ENCODE data around the gene FILIP1L.

FILIP1L gene

GRCh38 chr3:99981138-99981537, 133.2 kb downstream of the FILIP1L start:
- no peak for DNase-seq (ENCODE audit: low read depth in 1 of 2, low spot score in 1 of 2)

GRCh38 chr3:99980606-99981005, 133.7 kb downstream of the FILIP1L start:
- DNase-seq (ENCODE audit: low read depth in 1 of 2, low spot score in 1 of 2) = no peak

- DNase-seq (ENCODE audit: low read depth in 1 of 2, low spot score in 1 of 2) = no peak
Observed at GRCh38 chr3:99978221-99978620, 136.1 kb downstream of the FILIP1L start.

- no peak for DNase-seq (ENCODE audit: low read depth in 1 of 2, low spot score in 1 of 2)
Observed at GRCh38 chr3:99976584-99976983, 137.7 kb downstream of the FILIP1L start.

- DNase-seq (ENCODE audit: low read depth in 1 of 2, low spot score in 1 of 2) = no peak
Observed at GRCh38 chr3:99974989-99975388, 139.3 kb downstream of the FILIP1L start.

GRCh38 chr3:99972380-99973104, 141.8 kb downstream of the FILIP1L start:
- no peak for DNase-seq (ENCODE audit: low read depth in 1 of 2, low spot score in 1 of 2)

GRCh38 chr3:99971761-99972160, 142.5 kb downstream of the FILIP1L start:
- no peak for DNase-seq (ENCODE audit: low read depth in 1 of 2, low spot score in 1 of 2)

- no peak for DNase-seq (ENCODE audit: low read depth in 1 of 2, low spot score in 1 of 2)
Observed at GRCh38 chr3:99970198-99970597, 144.1 kb downstream of the FILIP1L start.

- no peak for DNase-seq (ENCODE audit: low read depth in 1 of 2, low spot score in 1 of 2)
Observed at GRCh38 chr3:99969136-99969535, 145.2 kb downstream of the FILIP1L start.

- DNase-seq (ENCODE audit: low read depth in 1 of 2, low spot score in 1 of 2) = no peak
Observed at GRCh38 chr3:99967796-99968195, 146.5 kb downstream of the FILIP1L start.

- DNase-seq (ENCODE audit: low read depth in 1 of 2, low spot score in 1 of 2) = no peak
Observed at GRCh38 chr3:99966662-99967416, 147.5 kb downstream of the FILIP1L start.

- DNase-seq (ENCODE audit: low read depth in 1 of 2, low spot score in 1 of 2) = no peak
Observed at GRCh38 chr3:99965681-99966408, 148.5 kb downstream of the FILIP1L start.

GRCh38 chr3:99965077-99965476, 149.2 kb downstream of the FILIP1L start:
- DNase-seq (ENCODE audit: low read depth in 1 of 2, low spot score in 1 of 2) = no peak

- no peak for DNase-seq (ENCODE audit: low read depth in 1 of 2, low spot score in 1 of 2)
Observed at GRCh38 chr3:99962703-99963102, 151.6 kb downstream of the FILIP1L start.

GRCh38 chr3:99961756-99962515, 152.4 kb downstream of the FILIP1L start:
- DNase-seq (ENCODE audit: low read depth in 1 of 2, low spot score in 1 of 2) = no peak

- DNase-seq (ENCODE audit: low read depth in 1 of 2, low spot score in 1 of 2) = no peak
Observed at GRCh38 chr3:99960941-99961340, 153.4 kb downstream of the FILIP1L start.

- DNase-seq (ENCODE audit: low read depth in 1 of 2, low spot score in 1 of 2) = no peak
Observed at GRCh38 chr3:99960123-99960878, 154.0 kb downstream of the FILIP1L start.

- no peak for DNase-seq (ENCODE audit: low read depth in 1 of 2, low spot score in 1 of 2)
Observed at GRCh38 chr3:99958222-99958912, 155.9 kb downstream of the FILIP1L start.

- no peak for DNase-seq (ENCODE audit: low read depth in 1 of 2, low spot score in 1 of 2)
Observed at GRCh38 chr3:99957151-99957796, 157.0 kb downstream of the FILIP1L start.

All from stimulated activated CD4-positive, alpha-beta T cell treated with anti-CD3 and anti-CD28 coated beads, Interleukin-15, amount 100 ng/mL, for 1 hour (primary cell).